Skeletal muscle satellite cell (primary cell): ENCODE results near the gene RAPGEF2.

ENCODE experiments used
- H3K27me3 ChIP-seq: 2 replicates; pipeline ENCODE4 v1.7.0; 2013; ENCODE audit warnings: low read length; ENCODE audit not compliant: control insufficient read depth, insufficient read depth
- H3K36me3 ChIP-seq: 2 replicates; pipeline ENCODE4 v1.7.0; 2013; ENCODE audit warnings: mild to moderate bottlenecking, control low read depth, low read length; ENCODE audit not compliant: insufficient read depth
- H3K4me1 ChIP-seq: 2 replicates; pipeline ENCODE4 v1.7.0; 2013; ENCODE audit warnings: low read length; ENCODE audit not compliant: control insufficient read depth, insufficient read depth
- H3K4me2 ChIP-seq: 2 replicates; pipeline ENCODE4 v1.7.0; 2013; ENCODE audit warnings: mild to moderate bottlenecking, low read length
- H3K4me3 ChIP-seq: 2 replicates; pipeline ENCODE4 v1.7.0; 2013; ENCODE audit warnings: low read length
- H3K9ac ChIP-seq: 2 replicates; pipeline ENCODE4 v1.7.0; 2013; ENCODE audit warnings: mild to moderate bottlenecking, low read depth, low read length, moderate library complexity
- H3K9me3 ChIP-seq: replicated peaks from 2 replicates; pipeline ENCODE4 v1.7.0; 2013; ENCODE audit warnings: mild to moderate bottlenecking, control low read depth, low read length

Gene RAPGEF2

DNA sequence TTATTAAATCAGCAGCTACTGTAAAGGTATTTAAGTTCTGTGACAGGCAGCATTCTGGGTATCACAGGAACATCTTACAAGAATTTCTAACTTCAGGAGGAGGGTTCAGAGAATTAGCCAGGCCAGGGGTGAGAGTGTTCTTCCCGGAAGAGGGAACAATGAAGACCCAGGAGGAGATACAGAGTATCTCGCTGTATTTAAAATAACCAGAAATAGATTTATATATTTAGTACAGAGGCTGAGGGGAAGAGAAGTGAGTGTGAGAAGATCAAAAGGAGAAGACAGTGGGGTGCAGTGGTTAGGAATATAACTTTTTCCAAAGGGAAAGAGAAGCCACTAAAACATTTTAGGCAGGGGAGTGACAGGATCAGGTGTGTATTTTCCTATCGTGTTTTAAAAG, 186.8 kb downstream of the RAPGEF2 start:
- no peak overlapping the region for H3K4me3 ChIP-seq

DNA sequence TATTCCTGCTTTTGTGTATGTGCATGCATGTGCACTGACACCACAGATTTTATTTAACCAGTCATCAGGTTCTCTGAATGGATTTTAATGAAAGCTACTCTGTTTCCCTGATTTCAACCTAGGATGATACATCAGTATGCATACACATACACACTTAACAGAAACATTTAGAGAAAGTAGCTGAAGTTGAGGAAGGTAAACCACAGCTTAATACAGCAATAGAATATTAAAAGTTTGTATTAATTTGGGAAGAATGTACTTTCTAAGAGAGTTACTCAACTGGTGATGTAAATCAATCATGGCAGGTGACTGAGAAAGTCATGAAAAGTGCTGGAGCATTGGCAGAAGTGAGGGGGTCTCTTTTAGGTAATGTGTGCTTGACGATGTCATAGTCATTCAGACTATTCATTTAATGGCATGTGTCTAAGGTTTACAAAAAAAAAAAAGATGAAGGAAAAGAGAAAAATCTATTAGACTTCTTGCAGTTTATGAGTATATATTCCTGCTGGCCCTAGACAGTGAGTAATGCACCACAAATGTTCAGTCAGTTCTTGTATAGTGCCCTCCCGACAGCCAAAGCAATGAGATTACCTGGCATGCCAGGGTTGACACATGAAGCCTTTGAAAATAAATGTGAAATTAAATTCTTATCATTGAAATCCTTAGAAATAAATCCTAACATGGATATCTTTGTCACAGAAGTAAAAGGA, 187.6 kb downstream of the RAPGEF2 start:
- Histone ChIP-seq H3K9me3 (no peaks in the 10 kb centered on the region), H3K27me3 (no peaks in the 10 kb centered on the region), H3K9ac (no peak overlapping the region), H3K36me3 (peaks cover 4% of the 10 kb centered on the region), H3K4me2 (peak overlapping the region; percentile 16), H3K4me3 (no peak overlapping the region), H3K4me1 (peaks cover 28% of the 10 kb centered on the region)

More for the DNA sequence above, 186.8 kb downstream of the RAPGEF2 start:
- H3K9ac ChIP-seq = no peak overlapping the region
- no peaks in the 10 kb centered on the region for H3K9me3 ChIP-seq
- peaks cover 4% of the 10 kb centered on the region for H3K36me3 ChIP-seq
- H3K4me1 ChIP-seq = peaks cover 30% of the 10 kb centered on the region
- H3K4me2 ChIP-seq = no peak overlapping the region
- no peaks in the 10 kb centered on the region for H3K27me3 ChIP-seq

DNA sequence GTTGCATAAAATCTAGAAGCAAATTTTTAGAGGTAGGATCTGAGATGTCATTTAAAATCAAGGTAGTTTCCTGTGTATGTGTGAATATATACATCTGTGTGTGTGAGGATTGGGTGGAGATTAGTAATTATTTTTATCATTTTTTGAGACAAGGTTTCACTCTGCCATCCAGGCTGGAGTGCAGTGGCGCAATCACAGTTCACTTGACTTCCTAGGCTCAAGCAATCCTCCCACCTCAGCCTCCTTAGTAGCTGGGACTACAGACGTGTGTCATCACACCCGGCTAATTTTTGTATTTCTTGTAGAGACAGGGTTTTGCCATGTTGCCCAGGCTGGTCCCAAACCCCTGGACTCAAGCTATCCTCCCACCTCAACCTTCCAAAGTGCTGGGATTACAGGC, 188.3 kb downstream of the RAPGEF2 start:
- Histone ChIP-seq H3K36me3 (peaks cover 4% of the 10 kb centered on the region), H3K4me1 (peaks cover 35% of the 10 kb centered on the region), H3K4me2 (no peak overlapping the region), H3K9ac (no peak overlapping the region), H3K27me3 (no peaks in the 10 kb centered on the region), H3K4me3 (no peak overlapping the region), H3K9me3 (no peaks in the 10 kb centered on the region)

DNA sequence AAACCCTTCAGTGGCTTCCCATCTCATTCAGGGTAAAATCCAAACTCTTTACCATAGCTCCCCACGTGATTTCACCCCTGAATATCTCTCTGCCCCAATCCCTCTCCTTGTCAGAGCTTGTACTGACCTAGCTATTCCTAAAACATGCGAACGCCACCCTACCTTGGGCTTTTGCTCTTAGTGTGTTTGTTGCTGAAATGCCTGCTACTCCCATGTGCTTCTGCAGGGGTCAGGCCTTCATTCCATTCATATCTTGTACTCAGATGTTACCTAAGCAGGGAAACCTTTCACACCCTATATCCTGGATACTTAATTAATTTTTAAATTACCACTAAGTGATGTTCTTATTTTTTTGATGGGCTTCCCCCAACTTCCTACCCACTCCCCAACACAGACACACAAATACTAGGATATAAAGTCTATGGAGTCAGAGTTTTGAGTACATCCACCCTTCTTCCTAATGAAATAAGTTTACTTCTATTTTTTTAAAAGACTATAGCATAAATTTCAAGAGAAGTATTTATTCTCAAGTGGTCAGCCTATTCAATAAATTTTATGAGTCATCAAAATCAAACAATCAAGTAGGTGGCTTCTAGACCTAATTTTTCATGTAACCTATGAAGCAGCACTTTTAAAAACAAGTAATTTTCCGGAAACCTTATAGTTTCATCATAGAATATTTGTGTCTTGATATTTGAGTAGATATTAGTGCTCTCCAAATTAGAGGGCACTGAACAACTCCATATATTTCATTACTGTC, 189.4 kb downstream of the RAPGEF2 start:
- no peaks in the 10 kb centered on the region for H3K9me3 ChIP-seq
- H3K4me3 ChIP-seq = no peak overlapping the region
- H3K36me3 ChIP-seq = peaks cover 4% of the 10 kb centered on the region
- H3K4me1 ChIP-seq = peaks cover 43% of the 10 kb centered on the region
- no peak overlapping the region for H3K4me2 ChIP-seq
- H3K9ac ChIP-seq = no peak overlapping the region
- no peaks in the 10 kb centered on the region for H3K27me3 ChIP-seq

DNA sequence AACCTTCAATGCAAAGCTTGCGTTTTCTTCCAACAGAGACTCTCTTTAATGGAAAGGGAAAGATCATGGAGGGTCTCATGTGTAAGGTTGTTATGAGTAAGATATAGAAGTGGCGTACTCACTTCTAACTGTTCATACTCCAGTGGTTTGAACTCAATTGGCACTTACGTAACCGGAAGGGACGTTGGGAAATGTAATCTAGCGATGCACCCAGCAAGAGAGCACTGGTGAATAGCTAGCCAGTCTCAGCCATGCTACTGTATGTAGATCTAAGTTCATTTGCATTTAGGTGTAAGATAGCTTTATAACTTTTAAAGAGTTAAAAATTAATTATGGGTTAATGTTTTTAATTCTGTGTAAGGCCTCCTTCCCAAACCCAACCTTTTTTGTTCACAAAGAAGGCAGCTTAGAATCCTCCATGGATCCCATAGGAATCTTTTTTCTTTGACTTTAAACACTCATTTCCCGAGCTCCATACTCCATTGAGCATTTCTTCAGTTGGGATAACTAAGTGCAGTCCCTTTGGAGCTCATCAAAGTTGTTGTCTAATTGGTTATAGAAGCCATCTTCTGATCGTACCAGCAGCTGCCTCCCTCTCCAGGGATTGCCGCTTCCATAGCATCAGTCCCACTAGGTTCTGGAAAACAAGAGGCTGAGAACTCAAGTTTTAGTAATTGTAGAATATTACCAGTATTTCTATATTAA, 191.1 kb downstream of the RAPGEF2 start:
- Histone ChIP-seq H3K27me3 (no peaks in the 10 kb centered on the region), H3K9ac (no peak overlapping the region), H3K36me3 (no peaks in the 10 kb centered on the region), H3K4me1 (peaks cover 51% of the 10 kb centered on the region), H3K4me2 (no peak overlapping the region), H3K4me3 (no peak overlapping the region), H3K9me3 (no peaks in the 10 kb centered on the region)

DNA sequence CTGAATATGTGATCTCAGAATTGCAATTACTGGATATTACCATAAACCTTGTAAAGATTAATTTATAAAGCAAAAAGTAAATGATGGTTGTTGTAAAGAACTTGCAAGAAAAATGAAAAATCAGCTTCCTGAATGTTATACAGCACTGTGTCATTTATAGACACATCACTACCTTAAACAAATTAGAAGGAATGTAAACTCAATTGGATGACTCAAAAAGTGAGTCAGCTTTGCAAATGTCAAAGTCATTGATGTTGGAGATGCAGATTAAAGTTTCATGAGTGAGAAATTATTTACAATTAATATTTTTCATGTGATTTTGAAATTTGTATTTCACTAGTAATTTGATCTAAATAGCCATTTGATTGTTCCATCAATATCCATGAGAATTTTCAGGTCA, 193.2 kb downstream of the RAPGEF2 start:
- H3K4me3 ChIP-seq = no peak overlapping the region
- no peaks in the 10 kb centered on the region for H3K27me3 ChIP-seq
- H3K9me3 ChIP-seq = no peaks in the 10 kb centered on the region
- no peaks in the 10 kb centered on the region for H3K36me3 ChIP-seq
- H3K4me1 ChIP-seq = peaks cover 35% of the 10 kb centered on the region
- H3K4me2 ChIP-seq = no peak overlapping the region
- H3K9ac ChIP-seq = no peak overlapping the region

DNA sequence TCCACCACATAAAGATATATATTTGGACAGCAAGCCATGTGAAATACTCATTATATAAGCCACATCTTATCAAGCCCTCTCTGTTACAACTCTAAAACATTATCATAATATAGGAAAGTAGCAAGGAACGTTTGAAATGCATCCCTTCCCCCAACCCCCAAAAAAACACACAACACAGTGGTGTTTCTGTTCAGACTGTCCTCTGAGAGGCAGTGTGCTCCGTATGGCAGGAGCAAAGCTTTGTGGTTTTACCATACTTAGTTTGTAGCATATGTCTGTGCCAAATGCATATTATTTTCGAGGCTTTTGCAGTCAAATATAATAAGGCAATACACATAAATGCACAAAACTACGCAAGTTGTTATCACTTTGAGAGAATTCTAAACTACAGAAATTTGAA, 194.2 kb downstream of the RAPGEF2 start:
- no peaks in the 10 kb centered on the region for H3K27me3 ChIP-seq
- no peaks in the 10 kb centered on the region for H3K36me3 ChIP-seq

DNA sequence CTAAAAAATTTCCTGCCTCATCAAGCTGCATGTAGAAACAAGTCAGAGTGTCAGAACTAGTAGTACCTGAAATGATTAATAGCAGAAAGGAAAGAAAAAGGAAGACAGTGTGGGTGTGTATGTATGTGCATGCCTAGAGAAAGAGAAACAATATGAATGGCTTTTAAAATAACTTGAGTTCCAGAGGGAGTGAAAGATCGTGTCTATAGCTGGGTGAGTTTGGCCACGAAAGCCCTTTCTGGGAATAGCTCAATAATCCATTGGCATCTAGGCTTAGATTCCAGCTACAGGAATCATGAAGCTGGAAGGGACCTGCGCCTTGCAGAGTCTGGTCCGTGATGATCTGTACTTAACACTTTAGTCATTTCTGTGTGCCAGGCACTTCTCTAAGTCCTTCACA, 195.6 kb downstream of the RAPGEF2 start:
- Histone ChIP-seq H3K36me3 (no peaks in the 10 kb centered on the region), H3K4me3 (peak overlapping the region; percentile 2), H3K4me2 (peak overlapping the region; percentile 55), H3K9ac (peak overlapping the region; percentile 2), H3K27me3 (no peaks in the 10 kb centered on the region), H3K4me1 (peaks cover 28% of the 10 kb centered on the region), H3K9me3 (no peaks in the 10 kb centered on the region)

More for the DNA sequence above, 194.2 kb downstream of the RAPGEF2 start:
- Histone ChIP-seq H3K9me3 (no peaks in the 10 kb centered on the region), H3K9ac (no peak overlapping the region), H3K4me3 (no peak overlapping the region), H3K4me1 (peaks cover 32% of the 10 kb centered on the region), H3K4me2 (no peak overlapping the region)

DNA sequence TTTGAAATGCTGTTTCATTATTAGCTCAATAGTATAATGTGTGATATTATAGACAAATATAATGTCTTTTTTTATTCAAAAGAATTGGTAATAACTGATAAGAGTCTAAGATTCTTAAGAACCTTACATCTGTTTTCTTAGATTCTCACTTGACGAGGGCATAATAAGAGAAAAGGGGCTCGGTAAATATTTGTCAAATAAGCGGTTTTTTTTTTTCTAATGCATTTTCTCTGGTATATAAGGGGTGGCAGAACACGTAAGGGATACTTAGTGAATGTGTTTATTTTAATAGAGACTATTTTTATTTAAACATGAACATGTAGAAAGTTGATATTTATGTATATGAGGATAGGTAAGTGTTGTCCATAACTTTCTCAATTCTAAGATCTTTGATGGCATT, 200.6 kb downstream of the RAPGEF2 start:
- Histone ChIP-seq H3K27me3 (no peaks in the 10 kb centered on the region), H3K36me3 (peaks cover 2% of the 10 kb centered on the region), H3K9me3 (no peaks in the 10 kb centered on the region), H3K9ac (no peak overlapping the region), H3K4me2 (no peak overlapping the region), H3K4me3 (no peak overlapping the region), H3K4me1 (peaks cover 17% of the 10 kb centered on the region)

DNA sequence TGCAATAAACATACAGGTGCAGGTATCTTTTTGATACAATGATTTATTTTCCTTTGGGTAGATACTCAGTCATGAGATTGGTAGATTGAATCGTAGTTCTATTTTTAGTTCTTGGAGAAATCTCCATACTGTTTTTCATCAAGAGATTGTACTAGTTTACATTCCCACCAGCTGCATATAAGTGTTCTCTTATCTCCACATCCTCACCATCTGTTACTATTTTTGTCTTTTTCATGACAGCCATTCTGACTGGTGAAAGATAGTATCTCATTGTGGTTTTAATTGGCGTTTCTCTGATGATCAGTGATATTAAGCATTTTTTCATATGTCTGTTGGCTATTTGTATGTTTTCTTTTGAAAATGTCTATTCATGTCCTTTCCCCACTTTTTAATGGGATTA, 202.2 kb downstream of the RAPGEF2 start:
- Histone ChIP-seq H3K36me3 (peaks cover 2% of the 10 kb centered on the region), H3K9me3 (no peaks in the 10 kb centered on the region), H3K4me1 (peaks cover 19% of the 10 kb centered on the region), H3K27me3 (no peaks in the 10 kb centered on the region), H3K9ac (no peak overlapping the region), H3K4me2 (no peak overlapping the region), H3K4me3 (no peak overlapping the region)

DNA sequence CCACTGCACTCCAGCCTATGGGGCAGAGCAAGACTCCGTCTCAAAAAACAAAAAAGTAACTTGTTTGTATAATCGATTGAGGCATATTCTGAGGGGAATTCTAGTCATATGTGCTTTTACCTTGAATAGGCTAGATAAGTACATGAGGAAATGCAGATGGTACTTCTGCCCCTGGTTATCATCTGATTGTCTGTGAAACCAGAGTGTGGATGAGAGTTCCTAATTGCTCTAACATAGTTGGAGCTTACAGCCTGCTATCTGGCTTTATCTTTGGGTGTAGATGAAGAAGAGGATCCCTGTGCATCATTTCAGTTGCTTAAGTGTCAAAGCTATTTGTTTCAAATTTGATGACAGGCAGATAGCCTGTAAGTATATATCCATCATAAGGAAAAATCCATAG, 205.1 kb downstream of the RAPGEF2 start:
- peaks cover 19% of the 10 kb centered on the region for H3K4me1 ChIP-seq
- no peaks in the 10 kb centered on the region for H3K9me3 ChIP-seq
- peaks cover 2% of the 10 kb centered on the region for H3K36me3 ChIP-seq
- H3K4me3 ChIP-seq = no peak overlapping the region
- no peak overlapping the region for H3K9ac ChIP-seq
- H3K27me3 ChIP-seq = no peaks in the 10 kb centered on the region
- H3K4me2 ChIP-seq = peak overlapping the region; percentile 58
